Stomach (tissue), 9 donors: ENCODE results near the gene CYB5B. TPM values are rescaled to one million over a fixed set of nuclear protein-coding genes. Genes with fewer than 3 reads are reported as not detected.
A peak's percentile ranks its signal among the peaks of the same experiment; 100 is the strongest.

ENCODE experiments used
- DNase-seq, 2 donors: peaks; one replicate each; pipeline versions ENCODE4 v3.0.0 to v3.0.0-alpha.2; 2013 to 2019
- H3K27ac ChIP-seq, 5 donors: fragments of 200-600 bp in 4 of 5; sonication (generic) in 4 of 5; one replicate each; pipeline ENCODE4 v1.5.1; 2013 to 2019; ENCODE audit warnings: mild to moderate bottlenecking in 1 of 5, moderate library complexity in 1 of 5
- H3K27me3 ChIP-seq, 3 donors: fragments of 200-600 bp; sonication (generic); one replicate each; pipeline ENCODE4 v1.5.1; 2017 to 2019; ENCODE audit warnings: mixed run types in 1 of 3
- H3K36me3 ChIP-seq, 4 donors: fragments of 200-600 bp; sonication (generic); 1 replicate in 3 of 4; 2 replicates in 1 of 4; pipeline ENCODE4 v1.5.1; 2016 to 2019
- H3K4me1 ChIP-seq, 4 donors: fragments of 200-600 bp; sonication (generic); one replicate each; pipeline ENCODE4 v1.5.1; 2016 to 2019
- H3K4me3 ChIP-seq, 4 donors: fragments of 200-600 bp; sonication (generic) in 3 of 4; one replicate each; pipeline ENCODE4 v1.5.1; 2016 to 2019; ENCODE audit warnings: mild to moderate bottlenecking in 1 of 4
- H3K9me3 ChIP-seq, 4 donors: fragments of 200-600 bp; sonication (generic); one replicate each; pipeline ENCODE4 v1.5.1; 2016 to 2019
- CTCF ChIP-seq, 7 experiments: fragments of 450-650 bp in 4 of 7; fragments of 200-600 bp in 3 of 7; sonication (generic) in 3 of 7; IDR thresholded peaks; one replicate each; pipeline ENCODE4 v1.5.1; 2016 to 2019; ENCODE audit warnings: antibody characterized with exemption in 7 of 7, control low read depth in 2 of 7, mild to moderate bottlenecking in 1 of 7
- EP300 ChIP-seq: sonication (generic); formaldehyde crosslinking; IDR thresholded peaks from one replicate; pipeline ENCODE4 v1.6.1; 2017; ENCODE audit warnings: antibody characterized with exemption
- POLR2A ChIP-seq, 4 donors: fragments of 450-650 bp; IDR thresholded peaks; one replicate each; pipeline ENCODE4 v1.6.1; 2016; ENCODE audit warnings: antibody characterized with exemption in 4 of 4, control low read depth in 2 of 4, mild to moderate bottlenecking in 1 of 4, moderate library complexity in 1 of 4
- POLR2AphosphoS5 ChIP-seq, 3 donors: sonication (generic); formaldehyde crosslinking; IDR thresholded peaks; one replicate each; pipeline ENCODE4 v1.6.1; 2016; ENCODE audit warnings: antibody characterized with exemption in 3 of 3
- WGBS, 5 donors: extraction: QIAGEN DNeasy Blood & Tissue Kit in 3 of 5; methylation state at CpG; one replicate each; pipeline versions ENCODE4 v1.1.5 to v1.1.7; 2013 to 2018; 5-methylcytosine and 5-hydroxymethylcytosine counted together
- intact Hi-C: fragments of 100-400 bp; cut with DNase I; formaldehyde crosslinking; loops from one replicate; pipeline ENCODE4 v1.15.1; 2023; ENCODE audit warnings: low total_unique reads
- polyA plus RNA-seq, 3 donors: library from polyadenylated mRNA; stranded (reverse); fragments of 200-250 nt; gene quantifications; one replicate each; pipeline ENCODE4 v1.2.3, GENCODE V29; 2013
- total RNA-seq, 5 donors: library from RNA; depleted of rRNA; stranded (reverse); fragments of >200 nt; gene quantifications; one replicate each; pipeline versions ENCODE4 v1.1.0 to v1.2.3, GENCODE V29; 2014 to 2016
- donor health status: healthy with polysubstance abuse.
- donor health status: Bipolar disorder and iron deficiency.
- donor health status: healthy.

Gene CYB5B
- total and polyA plus RNA-seq, 8 donors: 9.3 to 76.3 (median 49.8) TPM

DNA sequence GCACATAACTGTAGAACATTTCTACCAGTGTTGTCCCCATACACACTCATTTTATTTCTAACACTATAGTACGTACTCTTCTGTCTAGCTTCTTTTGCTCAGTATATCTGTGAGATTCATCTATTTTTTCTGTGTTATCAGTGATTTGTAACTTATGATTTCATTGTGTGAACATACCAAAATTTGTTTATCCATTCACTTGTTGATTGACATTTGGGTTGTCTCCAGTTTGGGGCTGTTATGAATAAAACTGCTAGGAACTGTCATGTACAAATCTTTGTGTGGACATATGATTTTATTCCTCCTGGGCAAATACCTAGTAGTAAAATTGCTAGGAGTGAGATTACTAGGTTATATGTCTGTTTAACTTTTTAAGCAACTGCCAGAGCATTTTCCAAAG, 9.6 kb downstream of the CYB5B start:
- 87 to 100% (median 95%) methylated on average over 1 of the region's 1 CpG for WGBS, 5 donors
- Histone ChIP-seq H3K27me3 (no peaks in the 10 kb centered on the region), H3K4me1 (peaks cover 11 to 34% (median 14%) of the 10 kb centered on the region in 4 donors), H3K36me3 (peaks cover 15 to 49% (median 48%) of the 10 kb centered on the region in 4 donors), H3K27ac (no peak overlapping the region), H3K4me3 (no peak overlapping the region), H3K9me3 (no peaks in the 10 kb centered on the region)
- TF ChIP-seq CTCF (IDR thresholded peaks at IDR 0.05): no peak
- TF ChIP-seq EP300: no peak
- intact Hi-C loops: no loop called here
- DNase-seq: no peak

DNA sequence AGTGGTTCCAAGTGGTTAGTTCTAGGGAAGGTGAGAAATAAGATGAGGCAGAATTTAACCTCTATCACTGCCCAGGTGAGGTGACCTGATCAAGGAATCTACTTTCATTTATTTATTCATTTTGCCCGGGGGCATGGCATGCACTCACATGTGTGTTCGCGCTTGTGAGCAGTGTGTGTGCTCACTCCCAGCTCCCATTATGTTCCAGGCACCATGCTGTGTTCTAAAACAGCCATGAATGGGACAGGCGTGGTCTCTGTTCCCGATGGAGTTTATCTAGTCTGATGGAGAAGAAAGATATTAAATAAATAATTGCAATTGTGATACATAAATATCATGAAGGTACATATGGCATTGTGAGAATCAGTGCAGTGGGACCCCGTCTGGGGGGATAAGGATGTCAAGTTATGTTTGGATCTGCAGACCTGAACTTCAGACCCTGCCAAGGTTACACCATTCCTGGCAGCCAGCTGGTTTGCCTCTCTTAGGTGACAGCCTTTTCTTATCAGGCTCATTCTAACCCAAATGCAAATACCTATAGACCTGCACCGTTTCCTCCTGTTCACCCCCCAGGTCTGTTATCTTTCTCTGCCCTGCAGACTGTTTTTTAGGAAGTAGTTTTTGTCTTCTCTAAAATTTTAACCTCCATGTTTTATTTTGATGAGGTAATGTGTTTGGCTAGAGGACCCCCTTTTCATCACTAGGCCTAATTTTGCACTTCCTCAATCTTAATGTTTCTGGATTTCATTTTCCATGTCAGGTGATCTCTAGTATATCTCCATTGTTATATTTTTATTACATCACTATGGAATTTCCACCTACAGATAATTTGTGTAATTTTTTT, 11.8 kb downstream of the CYB5B start:
- peak overlapping the region in 3 of 5 donors; percentile 15 to 48 (median 16) for H3K27ac ChIP-seq
- no peaks in the 10 kb centered on the region for H3K9me3 ChIP-seq
- peaks cover 4 to 37% (median 33%) of the 10 kb centered on the region in 4 donors for H3K36me3 ChIP-seq
- H3K27me3 ChIP-seq: no peaks in the 10 kb centered on the region
- peak; percentile 16 to 43 for DNase-seq
- peaks cover 11 to 34% (median 17%) of the 10 kb centered on the region in 4 donors for H3K4me1 ChIP-seq
- intact Hi-C loops: no loop called here
- 36 to 57% (median 45%) methylated on average over 7 of the region's 7 CpGs for WGBS, 5 donors
- H3K4me3 ChIP-seq: no peak overlapping the region
- TF ChIP-seq POLR2A (IDR thresholded peaks at IDR 0.05): no peak
- TF ChIP-seq EP300: no peak
- no peak for TF ChIP-seq POLR2AphosphoS5 (IDR thresholded peaks at IDR 0.05)
- no peak for TF ChIP-seq CTCF (IDR thresholded peaks at IDR 0.05)

DNA sequence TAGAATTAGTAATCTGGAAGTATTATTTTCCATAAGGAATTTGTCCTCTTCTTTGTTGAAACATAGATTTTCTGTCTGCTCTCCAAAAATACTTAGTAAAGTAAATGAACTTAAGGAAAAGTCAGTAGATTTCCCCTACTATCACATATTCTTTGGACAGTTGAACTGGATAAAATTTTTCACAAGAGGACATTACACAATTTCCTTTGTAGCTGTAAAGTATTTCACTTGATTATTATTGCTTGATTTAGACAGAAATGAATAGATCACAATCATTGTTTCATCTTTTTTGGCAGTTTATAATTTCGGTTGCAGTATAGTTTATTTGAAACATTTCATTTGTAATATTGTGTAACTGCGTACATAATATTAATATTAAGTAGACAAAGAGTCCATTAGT, 12.5 kb downstream of the CYB5B start:
- Histone ChIP-seq H3K27me3 (no peaks in the 10 kb centered on the region), H3K9me3 (no peaks in the 10 kb centered on the region), H3K36me3 (peaks cover 2 to 31% (median 26%) of the 10 kb centered on the region in 4 donors), H3K27ac (peak overlapping the region in 1 of 5 donors; percentile 48), H3K4me3 (no peak overlapping the region), H3K4me1 (peaks cover 11 to 34% (median 18%) of the 10 kb centered on the region in 4 donors)
- no peak for TF ChIP-seq EP300
- TF ChIP-seq CTCF (IDR thresholded peaks at IDR 0.05): no peak
- no peak for TF ChIP-seq POLR2AphosphoS5 (IDR thresholded peaks at IDR 0.05)
- no peak for TF ChIP-seq POLR2A (IDR thresholded peaks at IDR 0.05)
- intact Hi-C loops: no loop called here
- WGBS, 5 donors: 62 to 78% (median 75%) methylated on average over 2 of the region's 2 CpGs
- no peak for DNase-seq

GRCh38 chr16:69438465-69438864, 14.0 kb downstream of the CYB5B start:
- Histone ChIP-seq H3K9me3 (no peaks in the 10 kb centered on the region), H3K4me3 (no peak overlapping the region), H3K27ac (no peak overlapping the region), H3K27me3 (no peaks in the 10 kb centered on the region), H3K36me3 (peaks cover 0 to 25% (median 11%) of the 10 kb centered on the region in 4 donors), H3K4me1 (peaks cover 12 to 40% (median 23%) of the 10 kb centered on the region in 4 donors)
- TF ChIP-seq POLR2AphosphoS5 (IDR thresholded peaks at IDR 0.05) (no peak), CTCF (IDR thresholded peaks at IDR 0.05) (no peak), EP300 (no peak), POLR2A (IDR thresholded peaks at IDR 0.05) (no peak)
- 75 to 85% (median 83%) methylated on average over 3 of the region's 3 CpGs for WGBS, 5 donors
- DNase-seq: no peak
- intact Hi-C loops: no loop called here
